GM12874 (cell line): Measurements from ENCODE around the gene C11orf98.

Experiments used
- TF ChIP-seq, protein P1 (sequence below): IDR thresholded peaks from 2 replicates; pipeline ENCODE4 v1.5.1; 2011; ENCODE audit warnings: low read depth, mild to moderate bottlenecking, control low read depth, low read length, moderate library complexity; ENCODE audit not compliant: insufficient read depth

C11orf98 gene

DNA sequence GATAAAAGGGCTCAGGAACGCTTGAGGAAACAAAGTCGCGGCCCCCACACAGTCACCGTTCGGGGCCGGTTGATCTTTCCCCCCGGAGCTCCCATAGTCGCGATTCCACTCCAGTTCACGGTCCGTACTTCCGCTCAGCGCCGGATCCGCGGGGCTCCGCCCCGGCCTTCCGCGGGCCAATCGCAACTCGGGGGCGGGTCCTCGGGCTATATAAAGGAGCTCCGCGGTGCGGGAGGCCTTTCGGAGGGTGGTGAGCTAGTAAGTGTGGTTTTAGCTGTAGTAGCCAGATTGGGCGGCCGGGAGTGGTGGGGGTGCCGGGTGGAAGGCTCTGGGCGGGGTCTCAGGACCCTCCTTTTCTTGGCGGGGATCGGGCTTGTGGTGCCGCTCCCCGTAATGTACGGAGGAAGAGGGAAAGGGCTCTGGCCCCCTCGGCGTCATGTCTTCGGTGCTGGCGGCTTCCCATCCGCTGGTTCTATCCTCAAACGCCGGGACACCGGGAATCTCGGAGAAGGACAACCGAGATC, at the start of gene C11orf98, which contains the start of gene CSKMT:
TSS of gene C11orf98 (minus strand) at position 136 of the 524 bp plus-strand sequence. CDS start at position 95, 41 bp downstream.
TSS of gene CSKMT (plus strand) at position 238 of the 524 bp plus-strand sequence. CDS start 568 bp downstream, outside the sequence.
- TF ChIP-seq, protein P1, sequence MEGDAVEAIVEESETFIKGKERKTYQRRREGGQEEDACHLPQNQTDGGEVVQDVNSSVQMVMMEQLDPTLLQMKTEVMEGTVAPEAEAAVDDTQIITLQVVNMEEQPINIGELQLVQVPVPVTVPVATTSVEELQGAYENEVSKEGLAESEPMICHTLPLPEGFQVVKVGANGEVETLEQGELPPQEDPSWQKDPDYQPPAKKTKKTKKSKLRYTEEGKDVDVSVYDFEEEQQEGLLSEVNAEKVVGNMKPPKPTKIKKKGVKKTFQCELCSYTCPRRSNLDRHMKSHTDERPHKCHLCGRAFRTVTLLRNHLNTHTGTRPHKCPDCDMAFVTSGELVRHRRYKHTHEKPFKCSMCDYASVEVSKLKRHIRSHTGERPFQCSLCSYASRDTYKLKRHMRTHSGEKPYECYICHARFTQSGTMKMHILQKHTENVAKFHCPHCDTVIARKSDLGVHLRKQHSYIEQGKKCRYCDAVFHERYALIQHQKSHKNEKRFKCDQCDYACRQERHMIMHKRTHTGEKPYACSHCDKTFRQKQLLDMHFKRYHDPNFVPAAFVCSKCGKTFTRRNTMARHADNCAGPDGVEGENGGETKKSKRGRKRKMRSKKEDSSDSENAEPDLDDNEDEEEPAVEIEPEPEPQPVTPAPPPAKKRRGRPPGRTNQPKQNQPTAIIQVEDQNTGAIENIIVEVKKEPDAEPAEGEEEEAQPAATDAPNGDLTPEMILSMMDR, result no peak

DNA sequence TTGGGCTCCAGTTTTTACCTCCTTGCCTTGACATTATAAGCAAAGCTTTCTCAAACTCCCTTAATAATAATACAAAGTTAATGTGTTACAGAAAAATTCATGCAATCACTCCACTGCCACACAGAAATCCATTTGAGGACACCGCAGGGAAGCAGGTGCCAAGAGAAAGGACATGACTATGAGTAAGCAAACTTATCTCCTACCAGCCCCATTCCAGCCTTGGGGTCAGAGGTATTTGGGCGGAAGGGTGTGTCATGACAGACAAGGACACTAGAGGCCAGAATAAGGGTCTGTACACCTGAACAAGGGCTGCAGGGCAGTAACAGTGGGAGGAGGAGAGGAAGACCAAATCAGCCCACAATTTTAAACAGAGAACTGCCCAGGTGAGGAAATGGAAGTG, 48.3 kb upstream of the C11orf98 start:
- TF ChIP-seq, protein P1, result no peak

DNA sequence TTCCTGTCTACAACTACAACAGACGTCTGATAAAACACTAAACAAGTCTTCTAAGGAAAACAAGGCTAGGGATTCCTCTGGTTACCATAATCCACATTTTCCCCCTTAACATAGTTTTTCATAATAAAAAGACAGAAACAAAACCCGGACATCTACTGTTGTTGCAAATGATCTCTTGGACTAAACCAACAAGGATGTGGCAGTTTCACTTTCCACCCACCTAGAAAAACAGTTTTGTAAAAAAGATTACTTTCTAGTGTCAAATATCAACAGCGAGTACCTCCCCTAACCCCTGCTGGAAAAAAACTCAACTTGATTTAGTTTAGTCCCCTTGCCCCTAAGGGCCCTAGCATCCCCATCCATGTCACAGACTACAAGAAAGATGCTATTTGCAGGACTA, 47.9 kb upstream of the C11orf98 start:
- TF ChIP-seq, protein P1, result no peak

DNA sequence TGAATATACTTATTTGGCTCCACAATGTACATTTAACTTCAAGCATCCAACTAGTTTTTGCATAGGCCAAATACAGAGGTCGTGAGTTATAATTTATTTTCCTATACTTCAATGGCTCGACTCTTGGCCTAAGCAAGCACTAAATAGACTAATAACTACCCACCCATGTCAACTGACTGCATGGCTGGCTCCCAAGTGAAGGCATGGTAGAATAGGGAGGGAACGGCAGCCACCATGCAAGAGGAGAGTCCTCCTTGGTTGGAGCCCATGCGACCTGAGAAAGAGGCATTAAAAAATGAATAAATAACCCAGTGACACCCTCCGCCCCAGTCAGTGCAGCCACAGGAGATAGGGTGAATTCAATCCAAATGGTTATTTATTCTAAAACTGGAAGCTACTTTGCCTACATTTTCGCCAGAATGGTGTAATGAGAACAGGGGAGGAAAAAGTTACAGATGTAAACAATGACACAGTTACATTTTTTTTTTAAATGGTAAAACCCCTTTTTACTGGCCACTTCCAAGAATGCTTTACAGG, 47.3 kb upstream of the C11orf98 start:
- TF ChIP-seq, protein P1, result no peak

DNA sequence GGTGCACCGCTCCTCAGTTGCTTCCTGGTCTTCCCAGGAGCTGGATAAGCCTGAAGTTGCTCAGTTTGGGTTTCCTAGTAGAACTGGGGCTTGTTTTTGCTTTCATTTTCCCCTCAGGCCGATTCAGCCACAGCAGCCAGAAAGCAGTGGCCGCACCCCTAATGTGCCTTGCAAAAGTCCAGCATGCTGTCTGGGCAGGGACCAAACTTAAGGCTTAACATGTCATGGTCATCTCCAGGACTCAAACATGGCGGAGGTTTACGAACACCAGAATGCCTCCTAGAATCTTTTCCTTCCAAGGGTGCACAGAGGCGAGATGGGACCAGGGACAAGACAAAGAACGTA, 45.0 kb upstream of the C11orf98 start:
- TF ChIP-seq, protein P1, result no peak

DNA sequence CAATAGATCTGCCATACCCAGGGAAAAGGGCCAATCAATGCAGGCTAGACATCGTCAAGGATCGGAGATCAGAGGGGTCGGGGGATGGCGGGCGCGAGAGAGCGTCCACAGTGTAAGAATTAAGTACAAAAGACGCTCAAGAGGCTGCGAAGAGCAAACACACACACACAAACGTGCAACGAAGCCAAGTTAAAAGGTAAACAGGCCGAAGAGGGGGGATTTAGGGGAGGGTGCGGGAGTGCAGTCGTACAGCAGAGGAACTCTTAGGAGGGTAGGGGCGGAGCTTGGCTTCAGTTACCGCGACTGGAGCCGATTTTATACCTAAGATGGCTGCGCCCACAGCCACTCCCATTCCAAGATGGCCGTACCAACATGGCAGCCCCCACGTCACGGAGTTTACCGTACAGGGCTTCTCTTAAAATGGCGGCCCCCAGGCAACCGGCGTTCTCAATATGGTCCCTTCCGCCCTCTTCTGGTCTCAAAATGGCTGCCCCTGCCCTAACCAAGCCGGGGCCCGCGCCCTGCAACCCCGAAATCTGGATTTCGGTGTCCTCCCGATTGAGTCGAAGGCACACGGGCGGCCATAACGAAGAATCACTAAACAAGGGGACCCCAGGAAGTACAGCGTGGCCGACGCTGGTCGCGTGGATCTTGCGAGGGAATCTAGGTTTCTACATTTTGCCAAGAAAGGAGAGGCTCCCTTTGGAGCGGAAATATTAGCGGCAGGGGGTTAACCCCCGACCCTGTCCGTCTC, 44.4 kb upstream of the C11orf98 start:
- TF ChIP-seq, protein P1, result no peak

DNA sequence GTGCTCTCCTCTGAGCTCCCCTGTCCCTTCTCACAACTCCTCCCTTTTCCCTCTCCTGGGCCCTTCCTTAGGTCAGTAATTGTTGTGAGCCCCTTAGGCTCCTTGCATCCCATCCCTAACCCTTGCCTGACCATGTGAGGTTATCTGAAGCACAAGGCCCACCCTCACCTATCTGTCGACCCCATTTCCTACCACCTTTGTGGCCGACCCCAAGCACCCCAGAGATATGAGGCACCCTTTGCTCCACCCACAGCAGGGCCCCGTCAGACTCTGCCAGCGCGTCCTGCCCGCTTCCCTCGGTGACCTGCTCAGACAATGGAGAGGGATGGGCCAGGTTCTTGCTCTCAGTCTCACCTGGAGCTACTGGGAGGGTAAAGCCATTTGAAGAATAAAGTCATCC, 43.8 kb upstream of the C11orf98 start:
- TF ChIP-seq, protein P1, result no peak
